Measurements from ENCODE around the gene ZNF624.
"Not testable (repeated sequence)": the region's sequence is repeated elsewhere in the genome, so short reads cannot be mapped to it uniquely, and the experiment has no call there.

The ZNF624 gene

DNA sequence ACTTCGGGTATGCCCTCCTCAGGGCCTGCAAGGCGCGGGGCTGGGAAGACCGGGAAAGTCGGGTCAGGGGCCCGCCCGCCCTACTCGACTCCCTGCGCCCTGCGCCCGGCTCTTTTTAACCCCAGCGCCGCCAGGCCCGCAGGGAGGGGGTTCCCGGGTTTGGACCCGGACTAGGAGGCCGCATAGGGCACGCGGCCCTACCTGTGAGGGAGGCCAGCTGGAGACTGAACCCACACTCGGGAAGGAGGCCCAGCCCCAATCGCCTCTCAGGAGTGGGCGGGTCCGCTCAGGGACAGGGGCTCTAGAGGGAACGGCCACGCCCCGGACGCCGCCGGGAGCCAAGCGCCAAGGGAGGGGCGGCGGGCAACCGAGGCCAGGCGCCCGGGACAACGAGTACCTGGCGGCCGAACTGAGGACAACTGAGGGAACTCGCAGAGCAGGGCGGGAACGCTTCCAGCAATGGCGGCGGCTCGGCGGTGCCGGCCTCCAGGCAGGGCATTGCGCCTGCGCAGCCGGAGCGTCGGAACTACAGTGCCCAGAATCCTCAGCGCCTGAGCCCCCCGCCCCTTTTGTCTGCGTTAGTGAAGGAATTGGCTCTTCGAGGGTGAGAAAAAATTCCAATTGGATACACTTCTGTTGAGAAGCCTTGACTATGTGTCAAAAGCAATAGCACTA is at the start of gene ZNF624:
ZNF624 (minus strand) TSS at position 484 of the 675 bp plus-strand sequence.
- DNase-seq (ENCODE audit: low read depth), result peak; percentile 54

GRCh38 chr17:16697603-16698002 is 44.0 kb upstream of the ZNF624 start:
- not testable (repeated sequence) for DNase-seq (ENCODE audit: low read depth)

GRCh38 chr17:16690447-16690846 is 36.8 kb upstream of the ZNF624 start:
- not testable (repeated sequence) for DNase-seq (ENCODE audit: low read depth)

GRCh38 chr17:16689731-16690281 is 36.2 kb upstream of the ZNF624 start, which contains the start of gene CCDC144A:
Gene CCDC144A (plus strand): TSS chr17:16690241. CDS start chr17:16690401, 160 bp downstream.
- not testable (repeated sequence) for DNase-seq (ENCODE audit: low read depth)

DNA sequence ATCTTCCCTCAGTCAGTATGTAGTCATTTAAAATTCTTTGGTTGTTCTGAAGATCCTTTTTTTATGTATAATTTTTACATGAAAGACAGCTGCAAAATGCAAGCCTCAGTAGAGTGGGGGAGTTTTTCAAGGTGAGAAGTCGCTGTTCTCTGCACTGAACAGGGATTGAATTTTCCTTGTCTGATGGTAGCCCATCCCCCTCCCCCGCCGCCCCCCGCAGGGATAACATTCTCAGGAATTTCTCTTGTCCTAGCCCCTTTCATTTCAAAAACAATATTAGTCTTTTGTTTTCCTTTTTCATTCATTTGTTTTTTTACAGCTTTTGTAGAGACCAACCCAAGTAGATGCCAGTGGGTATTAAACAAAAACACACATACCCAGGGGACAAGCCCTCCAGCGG is 33.5 kb upstream of the ZNF624 start:
- not testable (repeated sequence) for DNase-seq (ENCODE audit: low read depth)

- DNase-seq (ENCODE audit: low read depth), result not testable (repeated sequence)
Observed at GRCh38 chr17:16686019-16686418, 32.4 kb upstream of the ZNF624 start.

- not testable (repeated sequence) for DNase-seq (ENCODE audit: low read depth)
Observed at GRCh38 chr17:16683290-16684138, 29.9 kb upstream of the ZNF624 start.

DNA sequence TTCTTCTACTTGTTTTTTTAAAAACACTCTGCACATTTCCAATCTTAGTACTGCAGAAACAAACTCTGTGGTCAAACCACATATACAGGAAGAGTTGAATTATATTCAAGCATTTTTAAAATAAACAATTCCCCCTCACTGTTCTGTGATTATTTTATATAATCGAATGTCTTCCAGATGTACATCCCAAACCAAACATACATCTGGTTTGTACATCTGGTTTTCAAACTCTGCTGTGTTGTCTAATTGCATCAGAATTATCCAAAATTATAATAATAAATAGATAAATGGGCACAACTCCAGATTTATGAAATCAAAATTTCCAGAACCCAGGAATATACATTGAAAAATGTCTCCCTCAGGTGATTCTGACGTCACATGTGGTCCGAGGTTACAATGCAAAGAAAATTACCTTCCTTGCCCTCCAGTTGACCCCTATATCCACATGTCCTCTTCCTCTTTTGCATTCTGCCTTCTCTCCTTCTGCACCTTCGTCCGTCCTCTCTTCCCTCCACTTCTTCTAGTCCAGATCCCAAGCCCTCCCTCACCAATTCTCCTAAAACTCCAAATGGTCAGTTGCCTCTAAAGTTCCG is 23.1 kb upstream of the ZNF624 start:
- no peak for DNase-seq (ENCODE audit: low read depth)

GRCh38 chr17:16666907-16667636 is 13.4 kb upstream of the ZNF624 start:
- not testable (repeated sequence) for DNase-seq (ENCODE audit: low read depth)

GRCh38 chr17:16666553-16666906 is 12.9 kb upstream of the ZNF624 start:
- DNase-seq (ENCODE audit: low read depth), result not testable (repeated sequence)

DNA sequence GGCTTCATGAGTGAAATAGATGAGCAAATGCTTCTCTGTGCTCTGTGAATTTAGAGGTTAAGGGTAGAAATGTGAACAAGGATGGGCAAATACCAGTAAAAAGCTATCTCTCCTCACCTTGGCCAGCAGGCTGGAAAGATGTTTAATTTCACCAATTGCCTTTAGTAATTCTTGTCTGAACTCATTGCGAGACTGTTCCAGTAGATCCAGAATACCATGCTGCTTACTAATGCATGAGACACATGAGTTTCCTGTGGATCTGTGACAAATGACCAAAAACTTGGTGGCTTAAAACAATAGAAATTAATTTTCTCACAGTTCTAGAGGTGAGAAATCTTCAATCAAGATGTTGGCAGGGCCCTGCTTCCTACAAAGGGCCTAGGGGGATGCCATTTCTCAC is 9.3 kb upstream of the ZNF624 start:
- no peak for DNase-seq (ENCODE audit: low read depth)

- DNase-seq (ENCODE audit: low read depth), result no peak
Observed at GRCh38 chr17:16661217-16661616, 7.6 kb upstream of the ZNF624 start.

DNA sequence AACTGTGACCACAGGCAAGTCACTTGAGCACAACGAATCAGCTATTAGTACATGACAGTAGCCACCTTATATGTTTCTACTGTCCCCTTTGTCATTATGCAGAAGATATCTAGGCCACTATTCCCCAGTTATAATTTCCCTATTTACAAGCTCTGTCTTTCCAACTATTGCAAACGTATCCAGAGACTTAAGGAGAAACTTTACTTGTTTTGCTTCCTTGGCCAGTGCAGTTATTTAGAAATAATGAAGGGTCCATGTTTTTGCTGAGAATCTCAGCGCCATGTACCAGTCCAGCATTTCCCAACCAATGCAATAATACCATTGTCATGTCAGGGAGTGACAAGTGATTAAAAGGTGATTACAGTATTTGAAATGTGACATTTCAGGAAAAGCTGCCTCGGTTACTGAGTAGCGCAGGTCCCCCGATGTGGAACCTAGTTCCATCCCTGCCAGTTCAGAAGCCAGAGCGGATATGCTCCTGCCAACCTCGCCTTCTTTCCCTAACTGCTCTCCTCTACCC is 743 bp downstream of the ZNF624 start:
- DNase-seq (ENCODE audit: low read depth), result no peak

- no peak for DNase-seq (ENCODE audit: low read depth)
Observed at GRCh38 chr17:16652252-16652651, 1.4 kb downstream of the ZNF624 start.

DNA sequence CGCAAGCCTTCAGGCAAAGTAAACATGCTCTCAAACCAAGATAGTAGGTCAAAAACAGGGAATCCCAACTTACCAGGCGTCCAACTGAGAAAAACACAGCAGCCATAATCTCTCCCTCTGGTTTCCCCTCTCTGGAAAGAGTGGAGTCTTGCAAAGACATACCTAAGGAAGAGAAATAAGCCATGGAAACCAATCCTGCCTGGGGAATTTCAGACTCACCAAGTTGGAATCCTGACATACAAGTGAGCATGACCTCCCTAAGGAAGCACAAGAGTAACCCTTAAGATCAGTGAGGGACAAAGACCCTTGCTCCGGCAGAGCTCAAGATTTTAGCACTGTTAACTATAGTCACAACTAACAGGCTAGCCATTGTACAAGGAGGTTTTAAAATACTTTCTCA is 4.1 kb downstream of the ZNF624 start:
- no peak for DNase-seq (ENCODE audit: low read depth)

GRCh38 chr17:16639438-16639837 is 14.2 kb downstream of the ZNF624 start:
- no peak for DNase-seq (ENCODE audit: low read depth)

- DNase-seq (ENCODE audit: low read depth), result no peak
Observed at GRCh38 chr17:16623282-16623681, 30.4 kb downstream of the ZNF624 start.

DNA sequence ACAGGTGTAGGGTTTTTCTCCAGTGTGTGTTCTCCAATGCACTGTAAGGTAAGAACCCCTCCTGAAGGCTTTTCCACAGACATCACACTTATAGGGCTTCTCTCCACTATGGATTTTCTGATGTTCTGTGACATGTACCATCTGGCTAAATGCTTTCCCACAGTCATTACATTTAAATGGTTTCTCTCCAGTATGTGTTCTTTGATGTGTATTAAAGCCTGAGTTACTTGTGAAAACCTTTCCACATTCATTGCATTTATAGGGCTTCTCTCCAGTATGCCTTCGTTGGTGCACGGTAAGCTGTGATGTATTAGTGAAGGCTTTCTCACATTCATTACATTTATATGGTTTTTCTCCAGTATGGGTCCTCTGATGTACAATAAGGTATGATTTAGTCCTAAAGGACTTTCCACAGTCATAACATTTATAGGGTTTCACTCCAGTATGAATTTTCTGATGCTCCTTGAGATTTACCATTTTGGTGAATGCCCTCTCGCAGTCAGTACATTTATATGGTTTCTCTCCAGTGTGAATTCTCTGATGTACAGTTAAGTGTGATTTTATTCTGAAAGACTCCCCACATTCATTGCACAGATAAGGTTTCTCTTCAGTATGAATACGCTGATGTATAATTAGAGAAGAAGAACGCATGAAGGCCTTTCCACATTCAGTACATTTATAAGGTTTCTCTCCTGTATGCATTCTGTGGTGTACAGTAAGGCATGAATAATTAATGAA is 30.9 kb downstream of the ZNF624 start:
- no peak for DNase-seq (ENCODE audit: low read depth)

DNA sequence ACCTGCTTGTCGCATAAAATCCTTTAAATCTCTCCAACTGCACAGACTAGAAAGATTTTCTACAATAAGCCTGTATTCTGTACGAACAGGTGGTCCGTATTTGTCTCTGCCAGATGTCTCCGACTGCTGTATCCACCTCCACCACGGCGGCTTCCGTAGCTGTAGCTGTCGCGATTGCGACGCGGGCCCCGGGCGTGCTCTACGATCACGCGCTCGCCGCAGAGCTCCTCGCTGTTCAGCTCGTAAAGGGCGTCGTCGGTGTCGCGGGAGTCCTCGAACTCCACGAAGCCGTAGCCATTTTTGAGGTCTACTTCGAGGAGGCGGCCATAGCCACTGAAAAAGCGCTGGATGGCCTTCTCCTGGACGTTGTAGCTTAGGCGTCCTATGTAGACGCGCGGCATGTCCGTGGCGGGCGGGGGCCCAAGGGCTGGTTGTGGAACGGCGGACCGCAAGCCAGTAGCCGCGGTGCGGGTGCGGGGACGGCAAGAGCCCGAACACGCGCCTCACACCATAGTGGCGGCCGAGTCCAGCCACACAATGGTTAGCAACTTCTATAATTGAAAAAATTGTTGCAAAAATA is 36.1 kb downstream of the ZNF624 start:
- no peak for DNase-seq (ENCODE audit: low read depth)

GRCh38 chr17:16599537-16599936 is 54.1 kb downstream of the ZNF624 start:
- no peak for DNase-seq (ENCODE audit: low read depth)

Measured in GM04503 (cell line).